Breast epithelium (tissue), 4 donors: ENCODE measurements around the gene DYNC1I2. TPM values are rescaled to one million over a fixed set of nuclear protein-coding genes. Genes with fewer than 3 reads are reported as not detected.

Source experiments
- DNase-seq, 2 donors: peaks; one replicate each; pipeline ENCODE4 v3.0.0-alpha.2; 2019; ENCODE audit warnings: low spot score in 2 of 2
- H3K27ac ChIP-seq, 2 donors: fragments of 200-600 bp; sonication (generic) in 1 of 2; one replicate each; pipeline ENCODE4 v1.5.1; 2016 to 2019; ENCODE audit warnings: mild to moderate bottlenecking in 1 of 2
- H3K27me3 ChIP-seq, 2 donors: fragments of 200-600 bp; sonication (generic) in 1 of 2; one replicate each; pipeline versions ENCODE4 v1.5.1 to v1.6.0; 2017 to 2019; ENCODE audit warnings: control low read depth in 1 of 2, mild to moderate bottlenecking in 1 of 2
- H3K36me3 ChIP-seq: fragments of 200-600 bp; one replicate; pipeline ENCODE4 v1.5.1; 2019
- H3K4me1 ChIP-seq, 2 donors: fragments of 200-600 bp; sonication (generic); one replicate each; pipeline ENCODE4 v1.5.1; 2016 to 2019; ENCODE audit warnings: control low read depth in 1 of 2
- H3K4me3 ChIP-seq, 3 donors: fragments of 200-600 bp; sonication (generic); 1 replicate in 2 of 3; 2 replicates in 1 of 3; pipeline ENCODE4 v1.5.1; 2016 to 2019; ENCODE audit warnings: mild to moderate bottlenecking in 3 of 3, moderate library complexity in 2 of 3
- H3K9me3 ChIP-seq, 2 donors: fragments of 200-600 bp; sonication (generic) in 1 of 2; one replicate each; pipeline ENCODE4 v1.5.1; 2016 to 2019; ENCODE audit warnings: control low read depth in 1 of 2
- POLR2A ChIP-seq: fragments of 450-650 bp; IDR thresholded peaks from one replicate; pipeline ENCODE4 v1.6.1; 2016; ENCODE audit warnings: antibody characterized with exemption, mild to moderate bottlenecking, moderate library complexity
- POLR2AphosphoS5 ChIP-seq, 3 donors: sonication (generic); formaldehyde crosslinking; IDR thresholded peaks; one replicate each; pipeline ENCODE4 v1.6.1; 2017; ENCODE audit warnings: antibody characterized with exemption in 3 of 3
- intact Hi-C: fragments of 100-400 bp; cut with DNase I; formaldehyde crosslinking; loops from one replicate; pipeline ENCODE4 v1.15.1; 2023; ENCODE audit warnings: low total_unique reads
- total RNA-seq, 3 donors: library from RNA; depleted of rRNA; stranded (reverse); fragments of >200 nt; gene quantifications; one replicate each; pipeline ENCODE4 v1.1.0, GENCODE V29; 2016
- TF ChIP-seq, protein P1 (sequence below), 3 donors: fragments of 450-650 bp; IDR thresholded peaks; one replicate each; pipeline ENCODE4 v1.5.1; 2016 to 2017; ENCODE audit warnings: antibody characterized with exemption in 3 of 3, mild to moderate bottlenecking in 3 of 3, moderate library complexity in 3 of 3

DYNC1I2 gene
- total RNA-seq, 3 donors from 2014 or later, result 98.9 to 126 (median 125) TPM

DNA sequence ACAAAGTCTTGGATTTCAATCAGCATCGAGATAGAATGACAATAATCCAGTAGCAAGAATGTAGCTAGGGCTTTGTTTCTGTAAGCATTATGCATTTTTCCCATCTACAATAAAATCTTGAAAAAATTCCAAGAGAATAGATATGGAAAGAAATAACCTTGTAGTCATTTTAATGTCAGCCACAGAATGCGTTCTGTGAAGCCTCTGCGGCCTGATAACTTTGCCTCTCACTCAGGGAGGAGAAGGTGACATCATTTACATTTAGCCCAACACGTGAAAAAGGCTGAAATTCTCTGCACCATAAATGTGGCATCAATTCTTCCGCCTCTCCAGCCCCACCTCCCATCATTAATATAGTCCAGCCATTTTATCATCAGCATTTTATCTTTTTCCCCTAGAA lies 19.1 kb upstream of the DYNC1I2 start:
- no peak for DNase-seq
- intact Hi-C loops, result no loop called here
- TF ChIP-seq, protein P1, sequence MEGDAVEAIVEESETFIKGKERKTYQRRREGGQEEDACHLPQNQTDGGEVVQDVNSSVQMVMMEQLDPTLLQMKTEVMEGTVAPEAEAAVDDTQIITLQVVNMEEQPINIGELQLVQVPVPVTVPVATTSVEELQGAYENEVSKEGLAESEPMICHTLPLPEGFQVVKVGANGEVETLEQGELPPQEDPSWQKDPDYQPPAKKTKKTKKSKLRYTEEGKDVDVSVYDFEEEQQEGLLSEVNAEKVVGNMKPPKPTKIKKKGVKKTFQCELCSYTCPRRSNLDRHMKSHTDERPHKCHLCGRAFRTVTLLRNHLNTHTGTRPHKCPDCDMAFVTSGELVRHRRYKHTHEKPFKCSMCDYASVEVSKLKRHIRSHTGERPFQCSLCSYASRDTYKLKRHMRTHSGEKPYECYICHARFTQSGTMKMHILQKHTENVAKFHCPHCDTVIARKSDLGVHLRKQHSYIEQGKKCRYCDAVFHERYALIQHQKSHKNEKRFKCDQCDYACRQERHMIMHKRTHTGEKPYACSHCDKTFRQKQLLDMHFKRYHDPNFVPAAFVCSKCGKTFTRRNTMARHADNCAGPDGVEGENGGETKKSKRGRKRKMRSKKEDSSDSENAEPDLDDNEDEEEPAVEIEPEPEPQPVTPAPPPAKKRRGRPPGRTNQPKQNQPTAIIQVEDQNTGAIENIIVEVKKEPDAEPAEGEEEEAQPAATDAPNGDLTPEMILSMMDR (IDR thresholded peaks at IDR 0.05), result no peak
- TF ChIP-seq POLR2AphosphoS5 (IDR thresholded peaks at IDR 0.05) (no peak), POLR2A (no peak)

GRCh38 chr2:171669121-171669520 lies 18.1 kb upstream of the DYNC1I2 start:
- Histone ChIP-seq H3K27me3 (no peaks in the 10 kb centered on the region), H3K27ac (no peak overlapping the region), H3K4me1 (no peaks in the 10 kb centered on the region), H3K36me3 (no peaks in the 10 kb centered on the region), H3K9me3 (no peaks in the 10 kb centered on the region), H3K4me3 (no peak overlapping the region)
- TF ChIP-seq POLR2AphosphoS5 (IDR thresholded peaks at IDR 0.05) (no peak), POLR2A (no peak)
- TF ChIP-seq, protein P1 (IDR thresholded peaks at IDR 0.05), result no peak
- intact Hi-C loops, result no loop called here
- DNase-seq, result no peak

More for the DNA sequence above, 19.1 kb upstream of the DYNC1I2 start:
- Histone ChIP-seq H3K36me3 (no peaks in the 10 kb centered on the region), H3K27me3 (peaks cover 0 to 2% of the 10 kb centered on the region in 2 donors), H3K9me3 (no peaks in the 10 kb centered on the region), H3K4me1 (no peaks in the 10 kb centered on the region), H3K4me3 (no peak overlapping the region), H3K27ac (no peak overlapping the region)

- no peak overlapping the region for H3K27ac ChIP-seq
- H3K4me3 ChIP-seq, result no peak overlapping the region
- TF ChIP-seq, protein P1 (IDR thresholded peaks at IDR 0.05), result no peak
- TF ChIP-seq POLR2AphosphoS5 (IDR thresholded peaks at IDR 0.05) (no peak), POLR2A (no peak)
- no peak for DNase-seq
- H3K4me1 ChIP-seq, result no peaks in the 10 kb centered on the region
- H3K9me3 ChIP-seq, result no peaks in the 10 kb centered on the region
- H3K36me3 ChIP-seq, result no peaks in the 10 kb centered on the region
- intact Hi-C loops, result no loop called here
- no peaks in the 10 kb centered on the region for H3K27me3 ChIP-seq
Measured at GRCh38 chr2:171670655-171671054, 16.6 kb upstream of the DYNC1I2 start.

DNA sequence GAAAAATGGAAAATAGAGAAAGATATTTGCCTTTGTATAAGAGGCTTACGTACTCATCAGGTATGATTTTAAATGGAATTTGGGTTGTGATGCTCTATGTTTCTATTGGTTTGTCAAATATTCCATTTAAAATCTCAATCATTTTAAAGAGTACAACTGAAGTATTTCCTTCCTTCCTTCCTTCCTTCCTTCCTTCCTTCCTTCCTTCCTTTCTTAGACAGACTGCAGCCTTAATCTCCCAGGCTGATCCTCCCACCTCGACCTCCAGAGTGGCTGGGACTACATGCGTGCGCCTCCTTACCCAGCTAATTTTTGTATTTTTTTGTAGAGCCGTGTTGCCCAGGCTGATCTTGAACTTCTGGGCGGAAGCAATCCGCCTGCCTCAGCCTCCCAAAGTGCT lies 15.4 kb upstream of the DYNC1I2 start:
- Histone ChIP-seq H3K36me3 (no peaks in the 10 kb centered on the region), H3K4me3 (no peak overlapping the region), H3K9me3 (no peaks in the 10 kb centered on the region), H3K4me1 (no peaks in the 10 kb centered on the region), H3K27ac (no peak overlapping the region), H3K27me3 (no peaks in the 10 kb centered on the region)
- TF ChIP-seq POLR2A, result no peak
- TF ChIP-seq POLR2AphosphoS5 (IDR thresholded peaks at IDR 0.05), result no peak
- TF ChIP-seq, protein P1 (IDR thresholded peaks at IDR 0.05), result no peak
- DNase-seq, result no peak
- intact Hi-C loops, result no loop called here

- DNase-seq, result no peak
- TF ChIP-seq, protein P1 (IDR thresholded peaks at IDR 0.05), result no peak
- TF ChIP-seq POLR2A, result no peak
- TF ChIP-seq POLR2AphosphoS5 (IDR thresholded peaks at IDR 0.05), result no peak
- Histone ChIP-seq H3K27ac (no peak overlapping the region), H3K4me1 (no peaks in the 10 kb centered on the region), H3K9me3 (no peaks in the 10 kb centered on the region), H3K27me3 (no peaks in the 10 kb centered on the region), H3K4me3 (no peak overlapping the region), H3K36me3 (no peaks in the 10 kb centered on the region)
- intact Hi-C loops, result no loop called here
Measured at GRCh38 chr2:171673905-171674304, 13.4 kb upstream of the DYNC1I2 start.
